Thymus (tissue), 11 donors: ENCODE measurements around the gene SLC51A. TPM values are rescaled to one million over a fixed set of nuclear protein-coding genes. Genes with fewer than 3 reads are reported as not detected.

Experiments used
- DNase-seq, 9 donors: peaks; one replicate each; pipeline ENCODE4 v3.0.0-alpha.2; 2013; ENCODE audit warnings: low spot score in 9 of 9, low read depth in 6 of 9, missing footprints in 1 of 9
- H3K27ac ChIP-seq, 2 donors: one replicate each; pipeline ENCODE4 v1.5.1; 2013; ENCODE audit warnings: control low read depth in 1 of 2, low read depth in 1 of 2, low read length in 1 of 2, mild to moderate bottlenecking in 1 of 2, moderate library complexity in 1 of 2
- H3K27me3 ChIP-seq, 2 donors: one replicate each; pipeline ENCODE4 v1.5.1; 2013; ENCODE audit warnings: low read length in 1 of 2; ENCODE audit not compliant: control insufficient read depth in 2 of 2, insufficient read depth in 1 of 2
- H3K36me3 ChIP-seq, 2 donors: one replicate each; pipeline ENCODE4 v1.5.1; 2013; ENCODE audit warnings: low read length in 1 of 2, mild to moderate bottlenecking in 1 of 2, moderate library complexity in 1 of 2; ENCODE audit not compliant: control insufficient read depth in 2 of 2, insufficient read depth in 2 of 2
- H3K4me1 ChIP-seq, 2 donors: one replicate each; pipeline ENCODE4 v1.5.1; 2013; ENCODE audit warnings: low read length in 2 of 2; ENCODE audit not compliant: control insufficient read depth in 2 of 2, insufficient read depth in 2 of 2
- H3K4me3 ChIP-seq, 2 donors: one replicate each; pipeline ENCODE4 v1.5.1; 2013; ENCODE audit warnings: low read length in 2 of 2, control low read depth in 1 of 2, mild to moderate bottlenecking in 1 of 2
- H3K9me3 ChIP-seq, 2 donors: one replicate each; pipeline ENCODE4 v1.5.1; 2013; ENCODE audit warnings: low read length in 1 of 2, mild to moderate bottlenecking in 1 of 2; ENCODE audit not compliant: control insufficient read depth in 2 of 2, insufficient read depth in 1 of 2
- WGBS: extraction: QIAGEN DNeasy Blood & Tissue Kit; methylation state at CpG from one replicate; pipeline ENCODE4 v1.1.7; 2013; 5-methylcytosine and 5-hydroxymethylcytosine counted together
- polyA plus RNA-seq: library from polyadenylated mRNA; stranded (reverse); fragments of 200-250 nt; gene quantifications from one replicate; pipeline ENCODE4 v1.2.3, GENCODE V29; 2013
- total RNA-seq: library from RNA; stranded (reverse); fragments of 120-200 nt; gene quantifications from one replicate; pipeline ENCODE4 v1.2.4, GENCODE V29; 2013
- donor health status: healthy.

SLC51A gene
- total and polyA plus RNA-seq, 2 donors, result 0.66 to 2.1 TPM

- Histone ChIP-seq H3K27me3 (no peaks in the 10 kb centered on the region), H3K4me3 (no peak overlapping the region), H3K9me3 (peaks cover 0 to 5% of the 10 kb centered on the region in 2 donors), H3K36me3 (peaks cover 23 to 41% of the 10 kb centered on the region in 2 donors), H3K4me1 (no peaks in the 10 kb centered on the region), H3K27ac (no peak overlapping the region)
- DNase-seq, result no peak
- WGBS, result 85% methylated on average over 9 of the region's 9 CpGs
These were observed 52.2 kb downstream of the SLC51A start for GRCh38 chr3:196268284-196269163.

- H3K36me3 ChIP-seq, result peaks cover 16 to 37% of the 10 kb centered on the region in 2 donors
- peaks cover 0 to 13% of the 10 kb centered on the region in 2 donors for H3K9me3 ChIP-seq
- DNase-seq, result no peak
- H3K27ac ChIP-seq, result no peak overlapping the region
- WGBS, result 98% methylated on average over 5 of the region's 5 CpGs
- no peak overlapping the region for H3K4me3 ChIP-seq
- no peaks in the 10 kb centered on the region for H3K27me3 ChIP-seq
- H3K4me1 ChIP-seq, result no peaks in the 10 kb centered on the region
These were observed 54.2 kb downstream of the SLC51A start for GRCh38 chr3:196270499-196270898.

DNA sequence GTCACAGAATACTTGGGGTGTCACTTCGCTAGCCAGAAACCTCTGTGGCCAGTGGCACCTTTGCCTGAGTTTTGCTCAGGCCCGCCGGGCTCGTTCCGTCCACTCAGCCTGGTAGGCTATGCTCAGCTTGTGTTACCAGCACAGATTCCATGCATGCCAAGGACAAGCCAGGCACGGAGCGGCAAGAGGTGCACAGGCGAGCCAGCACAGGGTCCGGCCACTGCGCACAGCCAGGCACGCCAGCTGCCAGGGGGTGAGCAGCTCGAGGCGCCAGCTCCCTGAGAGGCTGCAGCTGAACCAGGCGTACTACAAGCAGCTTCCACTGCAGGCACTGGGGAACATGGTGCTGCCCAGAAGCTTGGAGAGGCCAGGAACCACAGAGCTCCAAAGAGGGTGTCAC lies 56.5 kb downstream of the SLC51A start:
- Histone ChIP-seq H3K36me3 (peaks cover 9 to 21% of the 10 kb centered on the region in 2 donors), H3K4me3 (no peak overlapping the region), H3K4me1 (no peaks in the 10 kb centered on the region), H3K9me3 (peaks cover 0 to 13% of the 10 kb centered on the region in 2 donors), H3K27ac (no peak overlapping the region), H3K27me3 (no peaks in the 10 kb centered on the region)
- 98% methylated on average over 14 of the region's 14 CpGs for WGBS
- DNase-seq, result no peak

GRCh38 chr3:196273655-196274054 lies 57.3 kb downstream of the SLC51A start:
- peaks cover 12 to 21% of the 10 kb centered on the region in 2 donors for H3K36me3 ChIP-seq

DNA sequence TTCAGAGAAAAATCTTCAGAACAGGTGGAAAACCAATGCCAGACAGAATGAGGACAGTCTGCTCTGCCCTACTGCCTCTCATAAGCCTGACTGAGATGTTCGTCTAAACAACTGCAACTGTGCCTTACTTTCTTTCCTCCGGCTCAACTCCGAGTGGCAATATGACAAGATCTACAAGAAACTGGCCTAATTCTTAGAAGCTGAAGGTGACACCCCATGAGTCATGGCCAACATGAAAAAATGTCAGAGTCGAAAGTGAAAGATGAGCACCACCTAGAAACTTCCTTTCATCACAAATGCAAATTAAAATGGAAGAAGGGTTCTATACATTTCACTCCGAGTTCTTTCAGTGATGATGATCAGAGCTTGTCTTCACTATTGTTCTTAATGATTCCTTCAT lies 58.3 kb downstream of the SLC51A start:
- Histone ChIP-seq H3K4me3 (no peak overlapping the region), H3K27ac (no peak overlapping the region)
- peak in 1 of 9 donors; percentile 32 for DNase-seq

More at GRCh38 chr3:196273655-196274054, 57.3 kb downstream of the SLC51A start:
- DNase-seq, result no peak
- Histone ChIP-seq H3K27ac (no peak overlapping the region), H3K4me3 (no peak overlapping the region), H3K27me3 (no peaks in the 10 kb centered on the region), H3K4me1 (no peaks in the 10 kb centered on the region), H3K9me3 (peaks cover 0 to 13% of the 10 kb centered on the region in 2 donors)
- 97% methylated on average over 12 of the region's 12 CpGs for WGBS

DNA sequence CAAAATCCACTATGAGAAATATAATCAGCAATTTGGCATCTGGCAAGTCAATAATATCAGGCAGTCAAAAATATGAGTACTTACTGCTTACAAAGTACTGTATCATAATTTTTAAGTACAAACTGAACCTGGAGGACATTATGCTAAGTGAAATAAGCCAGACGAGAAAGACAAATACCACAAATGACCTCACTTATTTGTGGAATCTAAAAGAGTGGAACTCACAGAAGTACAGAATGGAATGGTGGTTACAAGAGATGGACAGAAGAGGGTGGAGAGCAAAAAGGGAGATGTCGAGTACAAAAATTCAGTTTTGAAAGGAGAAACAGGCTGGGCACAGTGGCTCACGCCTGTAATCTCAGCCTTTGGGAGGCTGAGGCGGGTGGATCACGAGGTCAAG lies 58.8 kb downstream of the SLC51A start:
- H3K27me3 ChIP-seq, result no peaks in the 10 kb centered on the region
- no peak for DNase-seq
- H3K27ac ChIP-seq, result no peak overlapping the region
- no peak overlapping the region for H3K4me3 ChIP-seq
- peaks cover 12 to 14% of the 10 kb centered on the region in 2 donors for H3K36me3 ChIP-seq
- peaks cover 0 to 13% of the 10 kb centered on the region in 2 donors for H3K9me3 ChIP-seq
- H3K4me1 ChIP-seq, result peaks cover 0 to 6% of the 10 kb centered on the region in 2 donors
- WGBS, result 97% methylated on average over 5 of the region's 5 CpGs

More for the DNA sequence above, 58.3 kb downstream of the SLC51A start:
- Histone ChIP-seq H3K4me1 (peaks cover 0 to 6% of the 10 kb centered on the region in 2 donors), H3K36me3 (peaks cover 12 to 17% of the 10 kb centered on the region in 2 donors), H3K27me3 (no peaks in the 10 kb centered on the region), H3K9me3 (peaks cover 0 to 13% of the 10 kb centered on the region in 2 donors)
- 94% methylated on average over 5 of the region's 5 CpGs for WGBS

- no peak for DNase-seq
- Histone ChIP-seq H3K4me3 (no peak overlapping the region), H3K27me3 (no peaks in the 10 kb centered on the region), H3K27ac (no peak overlapping the region), H3K9me3 (no peaks in the 10 kb centered on the region), H3K36me3 (peaks cover 3% of the 10 kb centered on the region in 2 donors), H3K4me1 (peaks cover 0 to 10% of the 10 kb centered on the region in 2 donors)
- WGBS, result 73% methylated on average over 7 of the region's 7 CpGs
These were observed 64.5 kb downstream of the SLC51A start for GRCh38 chr3:196280689-196281440.

DNA sequence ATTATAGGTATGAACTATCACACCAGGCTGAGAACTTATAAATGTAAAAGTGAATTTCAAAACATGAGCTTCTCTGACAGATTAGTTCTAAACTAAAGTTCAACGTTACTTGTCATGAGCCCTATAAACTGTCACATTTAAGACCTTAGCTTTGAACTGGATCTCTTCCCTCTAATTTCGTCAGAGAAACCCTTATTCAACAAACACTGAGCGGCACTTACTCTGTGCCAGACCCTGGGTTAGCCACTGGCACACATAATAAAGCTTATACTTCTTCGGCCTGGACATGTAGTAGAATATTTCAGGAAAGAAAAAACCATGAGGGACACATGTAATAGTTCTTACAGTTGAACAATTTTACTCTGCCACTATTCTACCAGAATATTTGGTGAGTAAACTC lies 65.6 kb downstream of the SLC51A start:
- WGBS, result 98% methylated on average over 4 of the region's 4 CpGs

More for the DNA sequence above, 65.6 kb downstream of the SLC51A start:
- H3K27ac ChIP-seq, result no peak overlapping the region
- H3K27me3 ChIP-seq, result no peaks in the 10 kb centered on the region
- no peak overlapping the region for H3K4me3 ChIP-seq
- no peak for DNase-seq
- H3K9me3 ChIP-seq, result no peaks in the 10 kb centered on the region
- peaks cover 2 to 14% of the 10 kb centered on the region in 2 donors for H3K4me1 ChIP-seq
- H3K36me3 ChIP-seq, result peaks cover 3% of the 10 kb centered on the region in 2 donors
